ENCODE measurements around the gene CAMTA1.

- TF ChIP-seq, protein P1, sequence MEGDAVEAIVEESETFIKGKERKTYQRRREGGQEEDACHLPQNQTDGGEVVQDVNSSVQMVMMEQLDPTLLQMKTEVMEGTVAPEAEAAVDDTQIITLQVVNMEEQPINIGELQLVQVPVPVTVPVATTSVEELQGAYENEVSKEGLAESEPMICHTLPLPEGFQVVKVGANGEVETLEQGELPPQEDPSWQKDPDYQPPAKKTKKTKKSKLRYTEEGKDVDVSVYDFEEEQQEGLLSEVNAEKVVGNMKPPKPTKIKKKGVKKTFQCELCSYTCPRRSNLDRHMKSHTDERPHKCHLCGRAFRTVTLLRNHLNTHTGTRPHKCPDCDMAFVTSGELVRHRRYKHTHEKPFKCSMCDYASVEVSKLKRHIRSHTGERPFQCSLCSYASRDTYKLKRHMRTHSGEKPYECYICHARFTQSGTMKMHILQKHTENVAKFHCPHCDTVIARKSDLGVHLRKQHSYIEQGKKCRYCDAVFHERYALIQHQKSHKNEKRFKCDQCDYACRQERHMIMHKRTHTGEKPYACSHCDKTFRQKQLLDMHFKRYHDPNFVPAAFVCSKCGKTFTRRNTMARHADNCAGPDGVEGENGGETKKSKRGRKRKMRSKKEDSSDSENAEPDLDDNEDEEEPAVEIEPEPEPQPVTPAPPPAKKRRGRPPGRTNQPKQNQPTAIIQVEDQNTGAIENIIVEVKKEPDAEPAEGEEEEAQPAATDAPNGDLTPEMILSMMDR (IDR thresholded peaks at IDR 0.05) = no peak
- TF ChIP-seq POLR2A (IDR thresholded peaks at IDR 0.05) (no peak), POLR2AphosphoS5 (IDR thresholded peaks at IDR 0.05) (no peak)
Measured at GRCh38 chr1:7501723-7502603, 716.7 kb downstream of the CAMTA1 start.

All from upper lobe of left lung (tissue), 4 donors.